ENCODE data around the gene GJA9.

The GJA9 gene

DNA sequence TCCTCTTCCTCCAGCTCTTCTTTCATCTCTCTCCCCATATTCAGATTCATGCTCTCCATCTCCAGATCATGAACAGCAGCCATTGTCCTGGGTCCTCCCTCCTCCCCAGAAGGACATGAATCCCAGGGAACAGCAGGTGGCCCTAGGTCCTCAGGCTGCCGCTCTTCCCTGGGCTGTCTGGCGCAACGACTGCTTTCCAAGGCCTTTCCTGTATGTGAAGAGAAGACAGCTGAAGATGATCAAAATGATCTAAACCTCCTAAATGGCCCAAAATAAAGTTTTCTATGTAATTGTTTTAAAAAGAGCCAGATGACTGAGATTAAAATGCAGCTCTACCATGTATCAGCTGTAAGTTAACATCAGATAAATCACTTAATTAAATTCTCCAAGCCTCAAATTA, 37.7 kb upstream of the GJA9 start:
- Histone ChIP-seq H3K9me2 (replicated peaks; ENCODE audit: control insufficient read depth, low read length) (no peaks in the 10 kb centered on the region), H4K20me1 (ENCODE audit: control insufficient read depth, insufficient read depth, low read depth, low read length) (no peaks in the 10 kb centered on the region), H3K4me2 (ENCODE audit: low read length) (no peak overlapping the region), H3F3A (ENCODE audit: control insufficient read depth, insufficient read depth) (no peaks in the 10 kb centered on the region), H3K9me3 (ENCODE audit: control insufficient read depth, insufficient read depth, low read length) (no peaks in the 10 kb centered on the region), H3K79me2 (ENCODE audit: control insufficient read depth, low read length) (no peaks in the 10 kb centered on the region), H3K4me1 (ENCODE audit: control insufficient read depth, low read length) (no peaks in the 10 kb centered on the region), H3K27ac (ENCODE audit: low read depth, low read length) (no peak overlapping the region), H3K36me3 (ENCODE audit: control insufficient read depth, low read length) (no peaks in the 10 kb centered on the region), H3K27me3 (ENCODE audit: control insufficient read depth, low read length) (0 out of 2 replicates have a peak, but pooled peaks cover 2% of the 10 kb centered on the region), H3K4me3 (ENCODE audit: low read length) (no peak overlapping the region)
- TF ChIP-seq, protein P1, sequence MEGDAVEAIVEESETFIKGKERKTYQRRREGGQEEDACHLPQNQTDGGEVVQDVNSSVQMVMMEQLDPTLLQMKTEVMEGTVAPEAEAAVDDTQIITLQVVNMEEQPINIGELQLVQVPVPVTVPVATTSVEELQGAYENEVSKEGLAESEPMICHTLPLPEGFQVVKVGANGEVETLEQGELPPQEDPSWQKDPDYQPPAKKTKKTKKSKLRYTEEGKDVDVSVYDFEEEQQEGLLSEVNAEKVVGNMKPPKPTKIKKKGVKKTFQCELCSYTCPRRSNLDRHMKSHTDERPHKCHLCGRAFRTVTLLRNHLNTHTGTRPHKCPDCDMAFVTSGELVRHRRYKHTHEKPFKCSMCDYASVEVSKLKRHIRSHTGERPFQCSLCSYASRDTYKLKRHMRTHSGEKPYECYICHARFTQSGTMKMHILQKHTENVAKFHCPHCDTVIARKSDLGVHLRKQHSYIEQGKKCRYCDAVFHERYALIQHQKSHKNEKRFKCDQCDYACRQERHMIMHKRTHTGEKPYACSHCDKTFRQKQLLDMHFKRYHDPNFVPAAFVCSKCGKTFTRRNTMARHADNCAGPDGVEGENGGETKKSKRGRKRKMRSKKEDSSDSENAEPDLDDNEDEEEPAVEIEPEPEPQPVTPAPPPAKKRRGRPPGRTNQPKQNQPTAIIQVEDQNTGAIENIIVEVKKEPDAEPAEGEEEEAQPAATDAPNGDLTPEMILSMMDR (IDR thresholded peaks at IDR 0.05; ENCODE audit: low read depth, low read length, poor library complexity, severe bottlenecking), result no peak
- no peak for TF ChIP-seq EZH2phosphoT487 (IDR thresholded peaks at IDR 0.05; ENCODE audit: borderline replicate concordance, low read length)

DNA sequence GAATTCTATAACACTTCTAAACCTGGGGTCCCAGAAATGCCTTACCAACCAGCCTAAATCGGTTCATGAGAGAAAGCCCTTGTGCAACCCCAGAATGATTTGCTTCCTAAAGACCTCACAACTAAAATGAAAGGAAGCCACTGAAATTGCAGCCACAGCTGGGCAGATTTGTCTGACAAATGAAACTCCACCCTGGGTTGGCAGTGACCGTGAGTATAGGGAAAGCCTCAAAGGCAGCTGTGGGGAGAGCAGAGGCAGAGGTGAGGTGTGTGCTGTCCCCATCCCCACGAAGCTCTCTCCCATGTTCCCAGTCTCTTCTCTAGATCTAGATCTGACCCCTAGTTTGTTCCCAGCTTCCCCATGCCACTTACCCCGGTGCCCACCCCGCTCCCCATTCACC, 37.2 kb upstream of the GJA9 start:
- H3K9me3 ChIP-seq (ENCODE audit: control insufficient read depth, insufficient read depth, low read length), result no peaks in the 10 kb centered on the region
- H3K27ac ChIP-seq (ENCODE audit: low read depth, low read length), result no peak overlapping the region
- H3K4me2 ChIP-seq (ENCODE audit: low read length), result no peak overlapping the region
- H4K20me1 ChIP-seq (ENCODE audit: control insufficient read depth, insufficient read depth, low read depth, low read length), result no peaks in the 10 kb centered on the region
- no peaks in the 10 kb centered on the region for H3K4me1 ChIP-seq (ENCODE audit: control insufficient read depth, low read length)
- H3K36me3 ChIP-seq (ENCODE audit: control insufficient read depth, low read length), result no peaks in the 10 kb centered on the region
- 0 out of 2 replicates have a peak, but pooled peaks cover 2% of the 10 kb centered on the region for H3K27me3 ChIP-seq (ENCODE audit: control insufficient read depth, low read length)
- H3K4me3 ChIP-seq (ENCODE audit: low read length), result no peak overlapping the region
- H3F3A ChIP-seq (ENCODE audit: control insufficient read depth, insufficient read depth), result no peaks in the 10 kb centered on the region
- no peaks in the 10 kb centered on the region for H3K9me2 ChIP-seq (replicated peaks; ENCODE audit: control insufficient read depth, low read length)
- no peaks in the 10 kb centered on the region for H3K79me2 ChIP-seq (ENCODE audit: control insufficient read depth, low read length)
- no peak for TF ChIP-seq EZH2phosphoT487 (IDR thresholded peaks at IDR 0.05; ENCODE audit: borderline replicate concordance, low read length)
- TF ChIP-seq, protein P1 (IDR thresholded peaks at IDR 0.05; ENCODE audit: low read depth, low read length, poor library complexity, severe bottlenecking), result no peak

DNA sequence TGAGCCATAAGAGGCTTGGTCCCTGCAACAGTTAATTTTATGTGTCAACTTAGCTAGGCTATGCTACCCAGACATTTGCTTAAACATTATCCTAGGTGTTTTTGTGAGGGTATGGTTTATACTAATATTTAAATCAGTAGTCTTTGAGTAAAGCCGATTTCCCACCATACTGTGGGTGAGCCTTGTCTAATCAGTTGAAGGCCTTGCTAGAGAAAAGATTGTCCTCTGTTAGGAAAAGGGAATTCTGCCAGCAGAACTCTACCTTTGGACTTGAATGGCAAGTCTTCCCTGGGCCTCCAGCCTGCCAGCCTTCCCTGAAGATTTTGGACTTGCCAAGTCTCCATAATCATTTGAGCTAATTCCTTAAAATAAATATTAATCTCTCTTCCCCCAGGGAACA, 36.4 kb upstream of the GJA9 start:
- no peaks in the 10 kb centered on the region for H3K79me2 ChIP-seq (ENCODE audit: control insufficient read depth, low read length)
- no peaks in the 10 kb centered on the region for H3K4me1 ChIP-seq (ENCODE audit: control insufficient read depth, low read length)
- H3F3A ChIP-seq (ENCODE audit: control insufficient read depth, insufficient read depth), result no peaks in the 10 kb centered on the region
- no peak overlapping the region for H3K4me3 ChIP-seq (ENCODE audit: low read length)
- no peaks in the 10 kb centered on the region for H3K36me3 ChIP-seq (ENCODE audit: control insufficient read depth, low read length)
- H3K9me3 ChIP-seq (ENCODE audit: control insufficient read depth, insufficient read depth, low read length), result no peaks in the 10 kb centered on the region
- H3K27me3 ChIP-seq (ENCODE audit: control insufficient read depth, low read length), result no peaks in the 10 kb centered on the region
- no peaks in the 10 kb centered on the region for H4K20me1 ChIP-seq (ENCODE audit: control insufficient read depth, insufficient read depth, low read depth, low read length)
- no peak overlapping the region for H3K27ac ChIP-seq (ENCODE audit: low read depth, low read length)
- TF ChIP-seq EZH2phosphoT487 (IDR thresholded peaks at IDR 0.05; ENCODE audit: borderline replicate concordance, low read length), result no peak
- TF ChIP-seq, protein P1 (IDR thresholded peaks at IDR 0.05; ENCODE audit: low read depth, low read length, poor library complexity, severe bottlenecking), result no peak
- H3K9me2 ChIP-seq (replicated peaks; ENCODE audit: control insufficient read depth, low read length), result no peaks in the 10 kb centered on the region
- H3K4me2 ChIP-seq (ENCODE audit: low read length), result no peak overlapping the region

DNA sequence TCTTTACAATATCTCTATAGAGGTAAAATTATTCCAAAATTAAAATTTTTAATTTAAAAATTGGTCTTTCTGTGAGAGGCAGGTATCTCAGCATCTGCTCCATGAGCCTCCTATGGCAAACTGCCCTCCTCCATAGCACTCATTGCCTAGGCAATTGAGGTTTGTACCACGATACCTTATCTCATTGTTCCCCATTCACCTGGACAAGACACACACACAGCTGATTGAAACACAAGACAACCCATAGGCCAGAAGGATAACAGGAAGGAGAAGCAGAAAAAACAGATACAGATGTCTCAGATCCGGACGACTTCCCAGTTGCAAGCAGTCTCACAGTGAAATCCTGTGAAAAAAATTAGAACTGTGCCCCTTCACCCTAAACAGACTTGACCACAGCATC, 36.0 kb upstream of the GJA9 start:
- H3K4me3 ChIP-seq (ENCODE audit: low read length), result no peak overlapping the region
- no peaks in the 10 kb centered on the region for H3F3A ChIP-seq (ENCODE audit: control insufficient read depth, insufficient read depth)
- H4K20me1 ChIP-seq (ENCODE audit: control insufficient read depth, insufficient read depth, low read depth, low read length), result no peaks in the 10 kb centered on the region
- no peaks in the 10 kb centered on the region for H3K9me2 ChIP-seq (replicated peaks; ENCODE audit: control insufficient read depth, low read length)
- H3K36me3 ChIP-seq (ENCODE audit: control insufficient read depth, low read length), result no peaks in the 10 kb centered on the region
- TF ChIP-seq EZH2phosphoT487 (IDR thresholded peaks at IDR 0.05; ENCODE audit: borderline replicate concordance, low read length), result no peak
- TF ChIP-seq, protein P1 (IDR thresholded peaks at IDR 0.05; ENCODE audit: low read depth, low read length, poor library complexity, severe bottlenecking), result no peak
- H3K27ac ChIP-seq (ENCODE audit: low read depth, low read length), result no peak overlapping the region
- no peak overlapping the region for H3K4me2 ChIP-seq (ENCODE audit: low read length)
- H3K9me3 ChIP-seq (ENCODE audit: control insufficient read depth, insufficient read depth, low read length), result no peaks in the 10 kb centered on the region
- H3K27me3 ChIP-seq (ENCODE audit: control insufficient read depth, low read length), result no peaks in the 10 kb centered on the region
- H3K79me2 ChIP-seq (ENCODE audit: control insufficient read depth, low read length), result no peaks in the 10 kb centered on the region
- no peaks in the 10 kb centered on the region for H3K4me1 ChIP-seq (ENCODE audit: control insufficient read depth, low read length)

All from DOHH2 (cell line).